H1 (cell line): ENCODE measurements around the gene ZNF18. TPM values are rescaled to one million over a fixed set of nuclear protein-coding genes. Genes with fewer than 3 reads are reported as not detected.

ENCODE experiments used
- CTCF ChIA-PET: fragments of 300-600 bp; sonication (Branson Sonifier 250); formaldehyde crosslinking; loops from one replicate; lab custom pipeline; 2021; ENCODE audit not compliant: partially characterized antibody; lab: Charles Lee
- POLR2A ChIA-PET: fragments of 300-600 bp; sonication (Branson Sonifier 250); formaldehyde crosslinking; loops from one replicate; lab custom pipeline; 2021; ENCODE audit warnings: inconsistent platforms; ENCODE audit not compliant: partially characterized antibody; lab: Charles Lee
- DNase-seq, 2 experiments: peaks; one replicate each; pipeline versions ENCODE4 v3.0.0 to v3.0.0-alpha.2; 2010 to 2022; ENCODE audit warnings: low spot score in 2 of 2, low read depth in 1 of 2, mixed read lengths in 1 of 2
- FAIRE-seq: peaks from 2 replicates; lab custom pipeline; 2011; peaks lifted over from hg19 to GRCh38; lab: Jason Lieb, UNC
- H2AFZ ChIP-seq: 2 replicates; pipeline ENCODE4 v1.8.1; 2012; ENCODE audit warnings: low read length, inconsistent platforms
- H2AK5ac ChIP-seq: 2 replicates; pipeline ENCODE4 v1.6.1; 2013; ENCODE audit warnings: low read depth, low read length
- H2BK120ac ChIP-seq: replicated peaks from 2 replicates; pipeline ENCODE3; 2013; ENCODE audit warnings: low read depth, low read length, inconsistent platforms
- H2BK12ac ChIP-seq: 2 replicates; pipeline ENCODE4 v1.6.1; 2013; ENCODE audit warnings: low read depth, low read length
- H2BK15ac ChIP-seq: 2 replicates; pipeline ENCODE4 v1.6.1; 2013; ENCODE audit warnings: low read length
- H2BK20ac ChIP-seq: 2 replicates; pipeline ENCODE4 v1.6.1; 2013; ENCODE audit warnings: low read length
- H2BK5ac ChIP-seq: 2 replicates; pipeline ENCODE4 v1.6.1; 2013; ENCODE audit warnings: low read depth, low read length
- H3K14ac ChIP-seq: 2 replicates; pipeline ENCODE4 v1.6.1; 2013; ENCODE audit warnings: inconsistent platforms; ENCODE audit not compliant: insufficient read length
- H3K18ac ChIP-seq: 2 replicates; pipeline ENCODE4 v1.6.1; 2013; ENCODE audit warnings: low read length; ENCODE audit errors: extremely low read depth
- H3K23ac ChIP-seq: 2 replicates; pipeline ENCODE4 v1.6.1; 2013; ENCODE audit warnings: inconsistent platforms; ENCODE audit not compliant: insufficient read length
- H3K23me2 ChIP-seq: 2 replicates; pipeline ENCODE4 v1.6.1; 2013; ENCODE audit warnings: low read depth, low read length
- H3K27ac ChIP-seq: 2 replicates; pipeline ENCODE4 v1.6.1; 2011; ENCODE audit warnings: low read depth, low read length, inconsistent platforms
- H3K27me3 ChIP-seq, 4 experiments: replicated peaks in 1 of 4; 1 replicate in 1 of 4; 2 replicates in 3 of 4; pipeline versions ENCODE4 v1.6.1 to v1.8.1; 2011 to 2013; ENCODE audit warnings: low read length in 3 of 4, mild to moderate bottlenecking in 3 of 4, inconsistent platforms in 2 of 4, mixed read lengths in 2 of 4, moderate library complexity in 1 of 4; ENCODE audit not compliant: control insufficient read depth in 3 of 4, insufficient read depth in 3 of 4; ENCODE audit errors: extremely low read depth in 1 of 4
- H3K36me3 ChIP-seq, 4 experiments: 2 replicates each; pipeline versions ENCODE4 v1.6.1 to v1.8.1; 2011 to 2013; ENCODE audit warnings: mild to moderate bottlenecking in 4 of 4, low read length in 3 of 4, moderate library complexity in 2 of 4, control low read depth in 1 of 4, inconsistent platforms in 1 of 4; ENCODE audit not compliant: insufficient read depth in 4 of 4, control insufficient read depth in 2 of 4
- H3K4ac ChIP-seq: replicated peaks from 2 replicates; pipeline ENCODE3; 2013; ENCODE audit warnings: low read length, low read depth, mixed read lengths, inconsistent platforms; ENCODE audit not compliant: insufficient read length
- H3K4me1 ChIP-seq, 4 experiments: replicated peaks in 1 of 4; 1 replicate in 1 of 4; 2 replicates in 3 of 4; pipeline versions ENCODE4 v1.6.1 to v1.8.1; 2011 to 2013; ENCODE audit warnings: low read length in 3 of 4, inconsistent platforms in 2 of 4, mixed read lengths in 1 of 4; ENCODE audit not compliant: insufficient read depth in 4 of 4, control insufficient read depth in 3 of 4
- H3K4me2 ChIP-seq, 2 experiments: 2 replicates each; pipeline versions ENCODE4 v1.6.1 to v1.8.1; 2011 to 2013; ENCODE audit warnings: low read depth in 2 of 2, low read length in 2 of 2, control low read depth in 1 of 2, inconsistent platforms in 1 of 2, mild to moderate bottlenecking in 1 of 2; ENCODE audit not compliant: insufficient read depth in 1 of 2
- H3K4me3 ChIP-seq, 4 experiments: fragments of 200-600, 300-600 bp in 1 of 4; sonication (generic), shearing (Covaris generic), sonication (Bioruptor Twin) in 1 of 4; 2 replicates each; pipeline versions ENCODE4 v1.5.1 to v1.8.1; 2011 to 2016; ENCODE audit warnings: low read length in 4 of 4, low read depth in 3 of 4, control low read depth in 2 of 4, inconsistent platforms in 2 of 4, mild to moderate bottlenecking in 2 of 4, mixed read lengths in 1 of 4, moderate library complexity in 1 of 4; ENCODE audit not compliant: insufficient read depth in 2 of 4; ENCODE audit errors: extremely low read depth in 1 of 4
- H3K56ac ChIP-seq: replicated peaks from 2 replicates; pipeline ENCODE3; 2013; ENCODE audit warnings: low read depth, mild to moderate bottlenecking, mixed read lengths, low read length, inconsistent platforms; ENCODE audit not compliant: insufficient read length
- H3K79me1 ChIP-seq: 2 replicates; pipeline ENCODE4 v1.6.1; 2013; ENCODE audit warnings: low read depth, low read length, control low read depth
- H3K79me2 ChIP-seq, 2 experiments: 2 replicates each; pipeline versions ENCODE4 v1.6.1 to v1.8.1; 2012 to 2013; ENCODE audit warnings: low read length in 2 of 2, mild to moderate bottlenecking in 2 of 2, inconsistent platforms in 1 of 2; ENCODE audit not compliant: insufficient read depth in 2 of 2, control insufficient read depth in 1 of 2
- H3K9ac ChIP-seq, 4 experiments: replicated peaks in 1 of 4; 1 replicate in 1 of 4; 2 replicates in 3 of 4; pipeline versions ENCODE4 v1.6.1 to v1.8.1; 2011 to 2013; ENCODE audit warnings: low read depth in 3 of 4, low read length in 3 of 4, control low read depth in 2 of 4, mild to moderate bottlenecking in 2 of 4, moderate library complexity in 2 of 4, inconsistent platforms in 1 of 4; ENCODE audit errors: extremely low read depth in 1 of 4
- H3K9me3 ChIP-seq, 2 experiments: 2 replicates each; pipeline versions ENCODE4 v1.6.1 to v1.8.1; 2012 to 2013; ENCODE audit warnings: mild to moderate bottlenecking in 2 of 2, moderate library complexity in 2 of 2, control low read depth in 1 of 2, inconsistent platforms in 1 of 2, low read depth in 1 of 2, low read length in 1 of 2, mixed read lengths in 1 of 2; ENCODE audit not compliant: insufficient read depth in 2 of 2
- H4K20me1 ChIP-seq, 2 experiments: replicated peaks in 1 of 2; 2 replicates each; pipeline versions ENCODE3 to v1.8.1; 2011 to 2013; ENCODE audit warnings: inconsistent platforms in 2 of 2, low read length in 2 of 2, mild to moderate bottlenecking in 1 of 2; ENCODE audit not compliant: insufficient read depth in 2 of 2, control insufficient read depth in 1 of 2
- H4K5ac ChIP-seq: 2 replicates; pipeline ENCODE4 v1.6.1; 2013; ENCODE audit warnings: low read length, low read depth, mixed read lengths, inconsistent platforms; ENCODE audit not compliant: insufficient read length
- H4K8ac ChIP-seq: 2 replicates; pipeline ENCODE4 v1.8.0; 2013; ENCODE audit warnings: mild to moderate bottlenecking, moderate library complexity, low read length, inconsistent platforms; ENCODE audit not compliant: insufficient read depth; ENCODE audit errors: extremely low read depth
- H4K91ac ChIP-seq: replicated peaks from 2 replicates; pipeline ENCODE3; 2013; ENCODE audit warnings: low read length, mixed read lengths, inconsistent platforms; ENCODE audit not compliant: insufficient read length
- CBX8 ChIP-seq: fragments of 300-800, 300-1000 bp; sonication (generic); IDR thresholded peaks from 2 replicates; pipeline ENCODE4 v1.7.1; 2016; ENCODE audit warnings: low read depth, low read length, borderline replicate concordance
- EP300 ChIP-seq, 2 experiments: IDR thresholded peaks; 1 replicate in 1 of 2; 2 replicates in 1 of 2; pipeline ENCODE4 v1.6.1; 2011 to 2012; ENCODE audit warnings: low read depth in 2 of 2, low read length in 2 of 2, mild to moderate bottlenecking in 2 of 2, borderline replicate concordance in 1 of 2, inconsistent platforms in 1 of 2, moderate library complexity in 1 of 2
- FOSL1 ChIP-seq: IDR thresholded peaks from 2 replicates; pipeline ENCODE4 v1.6.1; 2011; ENCODE audit warnings: mild to moderate bottlenecking, low read depth, low read length, moderate library complexity; ENCODE audit not compliant: insufficient read depth
- GABPA ChIP-seq: IDR thresholded peaks from 2 replicates; pipeline ENCODE4 v1.6.1; 2011; ENCODE audit warnings: mild to moderate bottlenecking, low read length, moderate library complexity, borderline replicate concordance; ENCODE audit not compliant: insufficient read depth
- HDAC6 ChIP-seq: IDR thresholded peaks from one replicate; pipeline ENCODE4 v1.7.1; 2012; ENCODE audit warnings: low read depth, mild to moderate bottlenecking, inconsistent platforms, low read length, moderate library complexity
- JUN ChIP-seq: IDR thresholded peaks from 2 replicates; pipeline ENCODE4 v1.6.1; 2011; ENCODE audit warnings: low read depth, mild to moderate bottlenecking, improper control_type of control experiment, low read length
- KDM5A ChIP-seq: fragments of 200-600 bp; IDR thresholded peaks from 2 replicates; pipeline ENCODE4 v1.7.1; 2012; ENCODE audit warnings: mild to moderate bottlenecking, low read length, inconsistent platforms, mixed read lengths
- MAFK ChIP-seq: IDR thresholded peaks from 2 replicates; pipeline ENCODE4 v1.6.1; 2012; ENCODE audit warnings: low read depth, mild to moderate bottlenecking, improper control_type of control experiment, low read length
- RNF2 ChIP-seq: fragments of 200-900, 300-1000 bp; sonication (generic); IDR thresholded peaks from 2 replicates; pipeline ENCODE4 v1.7.1; 2016; ENCODE audit warnings: borderline replicate concordance, low read depth, mild to moderate bottlenecking, antibody characterized with exemption, low read length; ENCODE audit not compliant: poor library complexity, severe bottlenecking; ENCODE audit errors: missing control alignments
- SIN3A ChIP-seq, 2 experiments: IDR thresholded peaks in 1 of 2; conservative IDR thresholded peaks in 1 of 2; 2 replicates each; pipeline ENCODE4 v1.6.1; 2011 to 2012; ENCODE audit warnings: low read length in 2 of 2, improper control_type of control experiment in 1 of 2, low read depth in 1 of 2, mild to moderate bottlenecking in 1 of 2
- SIX5 ChIP-seq: IDR thresholded peaks from 2 replicates; pipeline ENCODE4 v1.6.1; 2011; ENCODE audit warnings: mild to moderate bottlenecking, low read depth, low read length
- SP4 ChIP-seq: IDR thresholded peaks from 2 replicates; pipeline ENCODE4 v1.6.1; 2012; ENCODE audit warnings: low read length, inconsistent platforms
- TBP ChIP-seq: IDR thresholded peaks from 2 replicates; pipeline ENCODE4 v1.6.1; 2011; ENCODE audit warnings: low read depth, low read length, improper control_type of control experiment
- WGBS, 2 experiments: shearing (Covaris generic) in 1 of 2; methylation state at CpG; one replicate each; pipeline versions ENCODE4 v1.1.6 to v1.1.7; 2013 to 2015; ENCODE audit warnings: low lambda C conversion rate in 2 of 2, mixed read lengths in 2 of 2, inconsistent platforms in 1 of 2, low coverage in 1 of 2, missing lambda C conversion rate in 1 of 2; ENCODE audit not compliant: insufficient replicate concordance in 2 of 2, insufficient coverage in 1 of 2, insufficient read length in 1 of 2; ENCODE audit errors: extremely low coverage in 1 of 2, missing lambda C conversion rate in 1 of 2; 5-methylcytosine and 5-hydroxymethylcytosine counted together
- polyA plus RNA-seq, 7 experiments: library from polyadenylated mRNA; depleted of rRNA in 3 of 7; stranded (reverse) in 5 of 7; unstranded in 2 of 7; fragments of >200 nt in 5 of 7; fragments of 200-250 nt in 2 of 7; gene quantifications; 1 replicate in 5 of 7; 2 replicates in 1 of 7; 4 replicates in 1 of 7; pipeline versions ENCODE4 v1.2.1 to v1.2.3, GENCODE V29; 2011 to 2013; ENCODE audit warnings: missing spikeins in 2 of 7, mixed read lengths in 2 of 7
- total RNA-seq: library from RNA; stranded (reverse); fragmentation: NEBNext Ultra II Directional; extraction: Animal tissue kit (Norgen Biotek cat#: 25700); gene quantifications from 2 replicates; pipeline ENCODE4 v1.2.1, GENCODE V29; 2021

The ZNF18 gene
- total and polyA plus RNA-seq, 2 of the 8 experiments (the other 6 are each of a cell fraction or from before 2014, with no cell fraction given): 3.0 to 9.9 TPM

DNA sequence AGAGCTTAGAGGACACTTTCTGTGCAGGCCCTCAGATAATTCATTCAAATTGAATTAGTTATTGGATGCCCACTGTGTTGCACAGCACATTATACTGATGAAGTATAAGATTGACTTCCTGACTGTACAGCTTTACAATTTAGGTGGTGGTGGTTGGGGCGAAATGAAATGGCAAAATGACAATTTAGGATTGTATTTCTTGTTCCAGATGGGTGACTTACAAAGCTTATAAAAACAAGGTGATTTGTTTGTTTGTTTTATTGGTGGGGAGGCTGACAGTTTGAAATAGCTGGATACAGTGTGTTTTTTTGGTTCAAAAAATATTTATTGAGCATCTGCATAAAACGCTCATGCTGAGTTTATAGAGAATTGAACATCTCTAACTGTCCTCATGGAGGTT, 25.0 kb upstream of the ZNF18 start:
- H3K79me2 ChIP-seq: peaks cover 4 to 60% of the 10 kb centered on the region in 2 experiments; a peak in 3 of 4 replicates
- 97% methylated on average over 2 of the region's 2 CpGs; no CpG with 5 or more reads in 1 of the 2 experiments for WGBS, 2 experiments
- FAIRE-seq: no peak
- TF ChIP-seq HDAC6 (no peak), MAFK (no peak), KDM5A (no peak), JUN (no peak), CBX8 (no peak), SIX5 (no peak), EP300 (IDR thresholded peaks at IDR 0.05; ENCODE audit: borderline replicate concordance in 1 of 2, low read depth in 2 of 2, low read length in 2 of 2) (no peak), GABPA (no peak), TBP (no peak), SIN3A (conservative IDR thresholded peaks at IDR 0.05 in 1 of 2, IDR thresholded peaks at IDR 0.05 in 1 of 2; ENCODE audit: low read depth in 1 of 2, low read length in 2 of 2) (no peak), SP4 (no peak), FOSL1 (no peak), RNF2 (no peak)

More for the DNA sequence above, 25.0 kb upstream of the ZNF18 start:
- Histone ChIP-seq H4K5ac (no peak overlapping the region), H3K4me3 (peak overlapping the region in 1 of 4 experiments; percentile 80; a peak in 2 of 8 replicates), H3K36me3 (no peaks in the 10 kb centered on the region), H4K20me1 (peaks cover 8 to 14% of the 10 kb centered on the region in 2 experiments), H3K4ac (no peak overlapping the region), H2BK5ac (no peak overlapping the region), H3K56ac (no peak overlapping the region), H3K4me2 (peak overlapping the region; percentile 63 to 67; a peak in 2 of 4 replicates), H2BK12ac (no peak overlapping the region), H3K27ac (no peak overlapping the region), H3K79me1 (peaks cover 3% of the 10 kb centered on the region), H4K8ac (no peak overlapping the region), H3K9me3 (no peaks in the 10 kb centered on the region), H3K27me3 (no peaks in the 10 kb centered on the region; a peak in 1 of 7 replicates), H3K4me1 (peaks cover 0 to 3% (median 1%) of the 10 kb centered on the region in 4 experiments; a peak in 4 of 7 replicates), H2BK15ac (no peak overlapping the region), H3K23ac (no peak overlapping the region), H3K9ac (no peak overlapping the region), H3K14ac (no peak overlapping the region), H3K23me2 (peaks cover 2% of the 10 kb centered on the region; the same call in 1 of the 2 replicates), H2BK20ac (no peak overlapping the region), H3K18ac (no peak overlapping the region), H2AK5ac (no peak overlapping the region), H4K91ac (no peak overlapping the region), H2AFZ (no peak overlapping the region), H2BK120ac (no peak overlapping the region)
- CTCF ChIA-PET: interaction anchor here (0.8 kb wide), 1 partner anchor 13 kb away, joined by 3 read pairs; no protein-coding TSS in a partner anchor
- POLR2A ChIA-PET: interaction anchor here (0.9 to 4.8 kb wide), 8 partner anchors 9 to 45 kb away, joined by 3 to 49 read pairs (median 5); partner anchors contain the start of gene ZNF18
- no peak for DNase-seq
